HepG2 (cell line): Measurements from ENCODE around the gene EIF5B. TPM values are rescaled to one million over a fixed set of nuclear protein-coding genes. Genes with fewer than 3 reads are reported as not detected.

ENCODE experiments used
- ATAC-seq: fragments of 200-7000 bp; cut with Tn5 transposase; 3 replicates; pipeline ENCODE4 v1.9.1; 2020; ENCODE audit warnings: mild to moderate bottlenecking, moderate library complexity
- BruUV-seq: library from RNA; stranded (reverse); fragments of 400-500 nt; replicated peaks from 2 replicates; lab custom pipeline; 2021; lab: Mats Ljungman, UMichigan
- CTCF ChIA-PET: fragments of 300-600 bp; formaldehyde crosslinking; extraction: SDS; loops from one replicate; lab custom pipeline; 2021; ENCODE audit warnings: low total read pairs, inconsistent platforms, low intra/inter-chr PET ratio; lab: Yijun Ruan, JAX
- POLR2A ChIA-PET: fragments of 350-600 bp; sonication (Branson Sonifier 250); formaldehyde crosslinking; loops from one replicate; lab custom pipeline; 2020; ENCODE audit warnings: antibody characterized with exemption, inconsistent platforms; lab: Yijun Ruan, JAX
- DNase-seq: peaks from one replicate; pipeline ENCODE4 v3.0.0-alpha.2; 2015; ENCODE audit warnings: low spot score
- FAIRE-seq: peaks from 3 replicates; lab custom pipeline; 2011; peaks lifted over from hg19 to GRCh38; lab: Jason Lieb, UNC
- H2AFZ ChIP-seq: one replicate; pipeline ENCODE4 v1.6.1; 2011; ENCODE audit warnings: low read length, inconsistent platforms
- H3K27ac ChIP-seq: fragments of 300-600 bp; 3 replicates; pipeline ENCODE4 v1.8.0; 2011; ENCODE audit warnings: mixed run types, mild to moderate bottlenecking, mixed read lengths, low read length, inconsistent platforms; ENCODE audit not compliant: insufficient read depth; ENCODE audit errors: extremely low read length
- H3K27me3 ChIP-seq, 2 experiments: fragments of 200-600 bp in 1 of 2; 2 replicates in 1 of 2; 3 replicates in 1 of 2; pipeline versions ENCODE4 v1.6.0 to v1.8.0; 2011; ENCODE audit warnings: low read length in 2 of 2, mild to moderate bottlenecking in 2 of 2, moderate library complexity in 2 of 2, inconsistent platforms in 1 of 2; ENCODE audit not compliant: insufficient read depth in 2 of 2, control insufficient read depth in 1 of 2
- H3K36me3 ChIP-seq, 2 experiments: fragments of 200-600 bp in 1 of 2; replicated peaks in 1 of 2; 2 replicates in 1 of 2; 3 replicates in 1 of 2; pipeline versions ENCODE4 v1.5.1 to v1.8.0; 2011; ENCODE audit warnings: low read length in 2 of 2, inconsistent platforms in 1 of 2; ENCODE audit not compliant: insufficient read depth in 2 of 2, control insufficient read depth in 1 of 2
- H3K4me1 ChIP-seq: 2 replicates; pipeline ENCODE4 v1.5.1; 2012; ENCODE audit warnings: low read length, inconsistent platforms; ENCODE audit not compliant: insufficient read depth
- H3K4me2 ChIP-seq: 2 replicates; pipeline ENCODE4 v1.6.0; 2011; ENCODE audit warnings: low read depth, low read length, inconsistent platforms
- H3K4me3 ChIP-seq, 3 experiments: fragments of 200-600 bp in 1 of 3; sonication (generic), shearing (Covaris generic) in 1 of 3; replicated peaks in 1 of 3; 2 replicates each; pipeline ENCODE4 v1.5.1; 2011 to 2016; ENCODE audit warnings: low read length in 3 of 3, inconsistent platforms in 2 of 3, low read depth in 2 of 3, mild to moderate bottlenecking in 2 of 3, control low read depth in 1 of 3, mixed read lengths in 1 of 3; ENCODE audit not compliant: insufficient read depth in 1 of 3
- H3K79me2 ChIP-seq: one replicate; pipeline ENCODE4 v1.6.1; 2011; ENCODE audit warnings: low read length, inconsistent platforms; ENCODE audit not compliant: insufficient read depth
- H3K9ac ChIP-seq: 2 replicates; pipeline ENCODE4 v1.6.0; 2011; ENCODE audit warnings: mild to moderate bottlenecking, low read depth, low read length, inconsistent platforms; ENCODE audit not compliant: insufficient read depth
- H3K9me3 ChIP-seq: 2 replicates; pipeline ENCODE4 v1.5.1; 2012; ENCODE audit warnings: mild to moderate bottlenecking, low read length
- H4K20me1 ChIP-seq: 2 replicates; pipeline ENCODE4 v1.6.0; 2011; ENCODE audit warnings: inconsistent platforms, mild to moderate bottlenecking, low read length, moderate library complexity; ENCODE audit not compliant: insufficient read depth
- ASH2L ChIP-seq: fragments of 300-600, 200-600 bp; sonication (generic); IDR thresholded peaks from 2 replicates; pipeline ENCODE4 v1.7.0; 2017; ENCODE audit warnings: low read depth, mild to moderate bottlenecking, moderate library complexity, mixed read lengths, low read length; ENCODE audit not compliant: insufficient read length
- BCL6 ChIP-seq: IDR thresholded peaks from 2 replicates; pipeline ENCODE4 v1.6.1; 2016; ENCODE audit warnings: missing genetic modification reagents, missing compliant biosample characterization
- BORCS8-MEF2B ChIP-seq: sonication (generic); formaldehyde crosslinking; IDR thresholded peaks from 2 replicates; pipeline ENCODE4 v1.8.0; 2022; ENCODE audit warnings: mild to moderate bottlenecking, missing genetic modification reagents
- CBFB ChIP-seq: sonication (generic); formaldehyde crosslinking; IDR thresholded peaks from 2 replicates; pipeline ENCODE4 v1.4.0; 2020; ENCODE audit warnings: missing genetic modification reagents
- MIXL1 ChIP-seq: IDR thresholded peaks from 2 replicates; pipeline ENCODE4 v1.6.1; 2016
- MXI1 ChIP-seq: IDR thresholded peaks from 3 replicates; pipeline ENCODE4 v1.6.1; 2012; ENCODE audit warnings: low read depth, low read length, inconsistent platforms, borderline replicate concordance
- NCOR1 ChIP-seq: fragments of 200-600 bp; sonication (generic); IDR thresholded peaks from 2 replicates; pipeline ENCODE4 v1.7.0; 2017; ENCODE audit warnings: antibody characterized with exemption, low read length, borderline replicate concordance
- NR2F1 ChIP-seq, 2 experiments: fragments of 450-650 bp in 1 of 2; formaldehyde crosslinking in 1 of 2; IDR thresholded peaks; 2 replicates each; pipeline versions ENCODE4 v1.5.0 to v1.6.1; 2016 to 2020; ENCODE audit warnings: mild to moderate bottlenecking in 1 of 2, missing compliant biosample characterization in 1 of 2, missing genetic modification reagents in 1 of 2, moderate library complexity in 1 of 2
- SCMH1 ChIP-seq: sonication (generic); formaldehyde crosslinking; IDR thresholded peaks from 2 replicates; pipeline ENCODE4 v1.9.0; 2021; ENCODE audit warnings: missing genetic modification reagents, mild to moderate bottlenecking, borderline replicate concordance
- SIX1 ChIP-seq: sonication (generic); formaldehyde crosslinking; IDR thresholded peaks from 2 replicates; pipeline ENCODE4 v1.4.0; 2020; ENCODE audit warnings: missing genetic modification reagents, borderline replicate concordance
- SIX4 ChIP-seq: sonication (generic); formaldehyde crosslinking; IDR thresholded peaks from 2 replicates; pipeline ENCODE4 v1.4.0; 2020; ENCODE audit warnings: missing genetic modification reagents
- THAP8 ChIP-seq: sonication (generic); formaldehyde crosslinking; IDR thresholded peaks from 2 replicates; pipeline ENCODE4 v1.5.1; 2020; ENCODE audit warnings: missing genetic modification reagents, mild to moderate bottlenecking, borderline replicate concordance
- TSC22D2 ChIP-seq: sonication (generic); formaldehyde crosslinking; IDR thresholded peaks from 2 replicates; pipeline ENCODE4 v1.5.1; 2020; ENCODE audit warnings: missing genetic modification reagents, mild to moderate bottlenecking, borderline replicate concordance
- ZFP41 ChIP-seq: sonication (generic); formaldehyde crosslinking; IDR thresholded peaks from 2 replicates; pipeline ENCODE4 v1.4.0; 2020; ENCODE audit warnings: mild to moderate bottlenecking, missing genetic modification reagents, borderline replicate concordance
- ZFYVE20 ChIP-seq: sonication (generic); formaldehyde crosslinking; IDR thresholded peaks from 2 replicates; pipeline ENCODE4 v1.8.0; 2023; ENCODE audit warnings: low read depth, mild to moderate bottlenecking, moderate library complexity, missing genetic modification reagents, borderline replicate concordance
- ZSCAN31 ChIP-seq: sonication (generic); formaldehyde crosslinking; IDR thresholded peaks from 2 replicates; pipeline ENCODE4 v1.5.0; 2020; ENCODE audit warnings: low read depth, mild to moderate bottlenecking, missing genetic modification reagents
- WGBS: methylation state at CpG from one replicate; pipeline ENCODE4 v1.1.6; 2017; ENCODE audit warnings: low lambda C conversion rate; 5-methylcytosine and 5-hydroxymethylcytosine counted together
- in situ Hi-C: cut with HindIII; loops from 2 replicates; pipeline ENCODE4 v1.10.0; 2017; ENCODE audit warnings: low pct_unique_long_range_greater_than_20kb; ENCODE audit not compliant: extremely low pct_ligation_motif_present
- intact Hi-C: fragments of 100-400 bp; cut with micrococcal nuclease; formaldehyde crosslinking; loops from one replicate; pipeline ENCODE4 v1.10.0; 2022; ENCODE audit not compliant: unreplicated experiment
- polyA plus RNA-seq, 8 experiments: library from polyadenylated mRNA; depleted of rRNA in 3 of 8; stranded (reverse) in 7 of 8; unstranded in 1 of 8; fragments of >200 nt; fragmentation: Illumina TruSeq in 4 of 8; extraction: Trizol in 4 of 8; gene quantifications; 2 replicates each; pipeline versions ENCODE4 v1.2.1 to v1.2.3, GENCODE V29; 2011 to 2016; ENCODE audit warnings: low read depth in 4 of 8, missing spikeins in 1 of 8, mixed read lengths in 1 of 8; ENCODE audit not compliant: insufficient read depth in 1 of 8
- total RNA-seq, 5 experiments: library from RNA; depleted of rRNA; stranded (reverse); fragments of >200 nt; fragmentation: Illumina TruSeq; extraction: Trizol; gene quantifications; 2 replicates each; pipeline ENCODE4 v1.2.3, GENCODE V29; 2016; ENCODE audit warnings: low read depth in 1 of 5
- TF ChIP-seq, protein P1 (sequence below): IDR thresholded peaks from 2 replicates; pipeline ENCODE4 v1.6.1; 2012; ENCODE audit warnings: low read depth, low read length, improper control_type of control experiment
- TF ChIP-seq, protein P2 (sequence below): sonication (generic); formaldehyde crosslinking; IDR thresholded peaks from 2 replicates; pipeline ENCODE4 v1.4.0; 2020; ENCODE audit warnings: missing genetic modification reagents, mild to moderate bottlenecking, borderline replicate concordance

Gene EIF5B
- total and polyA plus RNA-seq, 2 of the 13 experiments (the other 11 are each of a cell fraction or from before 2014, with no cell fraction given) = 8.8 to 32.1 TPM

DNA sequence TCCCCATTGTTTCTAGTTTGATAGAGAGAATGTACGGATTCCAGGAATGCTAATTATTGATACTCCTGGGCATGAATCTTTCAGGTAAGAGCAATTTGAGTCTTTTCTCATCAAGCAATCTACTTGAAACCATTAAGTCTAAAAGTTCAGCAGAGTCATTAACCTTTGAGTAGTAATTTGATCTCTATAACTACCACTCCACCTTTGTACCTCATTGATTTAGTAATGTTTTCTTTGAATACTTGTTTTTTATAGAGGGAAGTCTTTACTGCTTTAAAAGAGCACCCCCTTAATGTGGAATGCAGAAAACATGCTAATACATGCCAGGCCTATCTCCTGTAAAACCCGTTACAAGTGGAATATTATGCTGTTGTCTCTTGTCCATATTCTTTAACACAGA, 45.0 kb downstream of the EIF5B start:
- H4K20me1 ChIP-seq = no peaks in the 10 kb centered on the region
- no peaks in the 10 kb centered on the region for H3K27me3 ChIP-seq
- peak overlapping the region; percentile 32 for H3K27ac ChIP-seq
- no TSS peak for BruUV-seq
- peaks cover 12 to 80% of the 10 kb centered on the region in 2 experiments for H3K36me3 ChIP-seq
- peaks cover 15% of the 10 kb centered on the region for H3K4me1 ChIP-seq
- CTCF ChIA-PET = no interaction called here
- H3K9ac ChIP-seq = no peak overlapping the region
- in situ Hi-C loops = no loop called here
- DNase-seq (peak; percentile 28), FAIRE-seq (no peak), ATAC-seq (peak; percentile 74)
- POLR2A ChIA-PET = no interaction called here
- H3K9me3 ChIP-seq = no peaks in the 10 kb centered on the region
- intact Hi-C loops = loop anchor here (10.0 kb wide), 1 partner anchor 137 kb away; no protein-coding TSS in a partner anchor
- no peak overlapping the region for H3K4me2 ChIP-seq
- no peak overlapping the region for H3K4me3 ChIP-seq
- 85% methylated on average over 2 of the region's 2 CpGs for WGBS
- H3K79me2 ChIP-seq = no peaks in the 10 kb centered on the region
- H2AFZ ChIP-seq = no peak overlapping the region
- TF ChIP-seq ASH2L = peak; percentile 29
- TF ChIP-seq, protein P1, sequence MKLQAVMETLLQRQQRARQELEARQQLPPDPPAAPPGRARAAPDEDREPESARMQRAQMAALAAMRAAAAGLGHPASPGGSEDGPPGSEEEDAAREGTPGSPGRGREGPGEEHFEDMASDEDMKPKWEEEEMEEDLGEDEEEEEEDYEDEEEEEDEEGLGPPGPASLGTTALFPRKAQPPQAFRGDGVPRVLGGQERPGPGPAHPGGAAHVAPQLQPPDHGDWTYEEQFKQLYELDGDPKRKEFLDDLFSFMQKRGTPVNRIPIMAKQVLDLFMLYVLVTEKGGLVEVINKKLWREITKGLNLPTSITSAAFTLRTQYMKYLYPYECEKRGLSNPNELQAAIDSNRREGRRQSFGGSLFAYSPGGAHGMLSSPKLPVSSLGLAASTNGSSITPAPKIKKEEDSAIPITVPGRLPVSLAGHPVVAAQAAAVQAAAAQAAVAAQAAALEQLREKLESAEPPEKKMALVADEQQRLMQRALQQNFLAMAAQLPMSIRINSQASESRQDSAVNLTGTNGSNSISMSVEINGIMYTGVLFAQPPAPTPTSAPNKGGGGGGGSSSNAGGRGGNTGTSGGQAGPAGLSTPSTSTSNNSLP = peak; percentile 30; the same call in 1 of the 2 replicates
- TF ChIP-seq MIXL1 = peak; percentile 65; the same call in 1 of the 2 replicates
- TF ChIP-seq THAP8 (CRISPR knock-in tag) = no peak
- no peak for TF ChIP-seq BORCS8-MEF2B
- no peak for TF ChIP-seq SCMH1 (CRISPR knock-in tag)
- TF ChIP-seq CBFB (CRISPR knock-in tag) = no peak
- peak; percentile 78 for TF ChIP-seq SIX4
- TF ChIP-seq BCL6 (CRISPR knock-in tag) = 0 out of 2 replicates have a peak, but pooled peaks have one; percentile 14
- TF ChIP-seq, protein P2, sequence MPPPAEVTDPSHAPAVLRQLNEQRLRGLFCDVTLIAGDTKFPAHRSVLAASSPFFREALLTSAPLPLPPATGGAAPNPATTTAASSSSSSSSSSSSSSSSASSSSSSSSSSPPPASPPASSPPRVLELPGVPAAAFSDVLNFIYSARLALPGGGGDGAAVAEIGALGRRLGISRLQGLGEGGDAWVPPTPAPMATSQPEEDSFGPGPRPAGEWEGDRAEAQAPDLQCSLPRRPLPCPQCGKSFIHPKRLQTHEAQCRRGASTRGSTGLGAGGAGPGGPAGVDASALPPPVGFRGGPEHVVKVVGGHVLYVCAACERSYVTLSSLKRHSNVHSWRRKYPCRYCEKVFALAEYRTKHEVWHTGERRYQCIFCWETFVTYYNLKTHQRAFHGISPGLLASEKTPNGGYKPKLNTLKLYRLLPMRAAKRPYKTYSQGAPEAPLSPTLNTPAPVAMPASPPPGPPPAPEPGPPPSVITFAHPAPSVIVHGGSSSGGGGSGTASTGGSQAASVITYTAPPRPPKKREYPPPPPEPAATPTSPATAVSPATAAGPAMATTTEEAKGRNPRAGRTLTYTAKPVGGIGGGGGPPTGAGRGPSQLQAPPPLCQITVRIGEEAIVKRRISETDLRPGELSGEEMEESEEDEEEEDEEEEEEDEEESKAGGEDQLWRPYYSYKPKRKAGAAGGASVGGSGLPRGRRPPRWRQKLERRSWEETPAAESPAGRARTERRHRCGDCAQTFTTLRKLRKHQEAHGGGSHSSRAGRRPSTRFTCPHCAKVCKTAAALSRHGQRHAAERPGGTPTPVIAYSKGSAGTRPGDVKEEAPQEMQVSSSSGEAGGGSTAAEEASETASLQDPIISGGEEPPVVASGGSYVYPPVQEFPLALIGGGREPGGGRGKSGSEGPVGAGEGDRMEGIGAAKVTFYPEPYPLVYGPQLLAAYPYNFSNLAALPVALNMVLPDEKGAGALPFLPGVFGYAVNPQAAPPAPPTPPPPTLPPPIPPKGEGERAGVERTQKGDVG = no peak
- TF ChIP-seq ZSCAN31 (CRISPR knock-in tag) = no peak
- peak in 1 of 2 experiments; percentile 47; a peak in 2 of 4 replicates for TF ChIP-seq NR2F1 (CRISPR knock-in tag; IDR thresholded peaks at IDR 0.05)
- TF ChIP-seq NCOR1 = peak; percentile 76
- no peak for TF ChIP-seq ZFYVE20
- TF ChIP-seq SIX1 = peak; percentile 94
- no peak for TF ChIP-seq MXI1
- TF ChIP-seq TSC22D2 (CRISPR knock-in tag) = no peak
- TF ChIP-seq ZFP41 (CRISPR knock-in tag) = no peak
